ENCODE results near the gene CEP135. TPM values are rescaled to one million over a fixed set of nuclear protein-coding genes. Genes with fewer than 3 reads are reported as not detected.

CEP135 gene
- polyA plus RNA-seq, 3 donors, result 4.0 to 5.1 (median 4.6) TPM

GRCh38 chr4:55931043-55931442 is 17.7 kb upstream of the CEP135 start:
- 18% methylated on average over 1 of the region's 2 CpGs for WGBS (ENCODE audit: insufficient coverage)
- no peak overlapping the region for H3K4me3 ChIP-seq (replicated peaks in 1 of 3; ENCODE audit: low read depth in 2 of 3, low read length in 3 of 3)
- H3K9ac ChIP-seq (ENCODE audit: insufficient read depth, low read length, poor library complexity, severe bottlenecking), result no peak overlapping the region
- Mint-ChIP-seq H3K27me3 (ENCODE audit: low read depth in 3 of 3) (peaks cover 0 to 1% (median 0%) of the 10 kb centered on the region in 3 donors), H3K9me3 (peaks cover 0 to 10% (median 3%) of the 10 kb centered on the region in 7 donors), H3K27ac (no peak overlapping the region), H3K4me3 (no peak overlapping the region), H3K4me1 (peaks cover 10% of the 10 kb centered on the region), H3K36me3 (no peaks in the 10 kb centered on the region)
- intact Hi-C loops (cut with micrococcal nuclease), result no loop called here
- H3K9me3 ChIP-seq (replicated peaks in 1 of 2; ENCODE audit: control insufficient read depth in 1 of 2, insufficient read depth in 1 of 2, low read length in 2 of 2), result no peaks in the 10 kb centered on the region
- no peaks in the 10 kb centered on the region for H3K27me3 ChIP-seq (ENCODE audit: control insufficient read depth in 2 of 2, insufficient read depth in 2 of 2, low read length in 2 of 2)
- no peaks in the 10 kb centered on the region for H3K4me1 ChIP-seq (ENCODE audit: control insufficient read depth in 1 of 2, insufficient read depth in 2 of 2, low read length in 2 of 2)
- H3K4me2 ChIP-seq (replicated peaks; ENCODE audit: extremely low read depth, low read length, poor library complexity, severe bottlenecking), result no peak overlapping the region
- DNase-seq, result no peak
- no peak overlapping the region for H2AFZ ChIP-seq (ENCODE audit: insufficient read depth, low read depth, low read length, poor library complexity, severe bottlenecking)
- TF ChIP-seq CTCF (IDR thresholded peaks at IDR 0.05), result no peak
- H3K27ac ChIP-seq (ENCODE audit: low read depth in 1 of 2, low read length in 2 of 2), result no peak overlapping the region
- H4K20me1 ChIP-seq (ENCODE audit: insufficient read depth, low read length), result no peaks in the 10 kb centered on the region
- no peaks in the 10 kb centered on the region for H3K36me3 ChIP-seq (replicated peaks in 1 of 2; ENCODE audit: control insufficient read depth in 1 of 2, insufficient read depth in 2 of 2, low read length in 2 of 2)
- no peaks in the 10 kb centered on the region for H3K79me2 ChIP-seq (ENCODE audit: insufficient read depth, low read length)

- Histone ChIP-seq H3K27ac (ENCODE audit: low read depth in 1 of 2, low read length in 2 of 2) (no peak overlapping the region), H3K36me3 (replicated peaks in 1 of 2; ENCODE audit: control insufficient read depth in 1 of 2, insufficient read depth in 2 of 2, low read length in 2 of 2) (no peaks in the 10 kb centered on the region), H3K79me2 (ENCODE audit: insufficient read depth, low read length) (no peaks in the 10 kb centered on the region), H4K20me1 (ENCODE audit: insufficient read depth, low read length) (no peaks in the 10 kb centered on the region), H2AFZ (ENCODE audit: insufficient read depth, low read depth, low read length, poor library complexity, severe bottlenecking) (no peak overlapping the region), H3K9ac (ENCODE audit: insufficient read depth, low read length, poor library complexity, severe bottlenecking) (no peak overlapping the region), H3K9me3 (replicated peaks in 1 of 2; ENCODE audit: control insufficient read depth in 1 of 2, insufficient read depth in 1 of 2, low read length in 2 of 2) (no peaks in the 10 kb centered on the region), H3K4me1 (ENCODE audit: control insufficient read depth in 1 of 2, insufficient read depth in 2 of 2, low read length in 2 of 2) (no peaks in the 10 kb centered on the region), H3K4me3 (replicated peaks in 1 of 3; ENCODE audit: low read depth in 2 of 3, low read length in 3 of 3) (no peak overlapping the region), H3K27me3 (ENCODE audit: control insufficient read depth in 2 of 2, insufficient read depth in 2 of 2, low read length in 2 of 2) (no peaks in the 10 kb centered on the region), H3K4me2 (replicated peaks; ENCODE audit: extremely low read depth, low read length, poor library complexity, severe bottlenecking) (no peak overlapping the region)
- intact Hi-C loops (cut with micrococcal nuclease), result no loop called here
- no peak overlapping the region for H3K4me3 Mint-ChIP-seq
- 100% methylated on average over 1 of the region's 3 CpGs for WGBS (ENCODE audit: insufficient coverage)
- H3K9me3 Mint-ChIP-seq, result peaks cover 3 to 18% (median 6%) of the 10 kb centered on the region in 7 donors
- peaks cover 10% of the 10 kb centered on the region for H3K4me1 Mint-ChIP-seq
- TF ChIP-seq CTCF (IDR thresholded peaks at IDR 0.05), result no peak
- no peak for DNase-seq
- H3K27me3 Mint-ChIP-seq (ENCODE audit: low read depth in 3 of 3), result peaks cover 0 to 1% (median 0%) of the 10 kb centered on the region in 3 donors
- peak overlapping the region in 1 of 7 donors; percentile 34 for H3K27ac Mint-ChIP-seq
- H3K36me3 Mint-ChIP-seq, result no peaks in the 10 kb centered on the region
Observed at GRCh38 chr4:55931833-55932232, 16.9 kb upstream of the CEP135 start.
